Measurements from ENCODE around the gene SYT7.

SYT7 gene

GRCh38 chr11:61579676-61580270 lies 1.1 kb downstream of the SYT7 start:
- DNase-seq = no peak

GRCh38 chr11:61578819-61579675 lies 1.8 kb downstream of the SYT7 start:
- no peak for DNase-seq

- DNase-seq = no peak
Measured at GRCh38 chr11:61577383-61578118, 3.3 kb downstream of the SYT7 start.

GRCh38 chr11:61575886-61576861 lies 4.7 kb downstream of the SYT7 start:
- no peak for DNase-seq

- no peak for DNase-seq
Measured at GRCh38 chr11:61574611-61575010, 6.3 kb downstream of the SYT7 start.

- DNase-seq = no peak
Measured at GRCh38 chr11:61572913-61573312, 8.0 kb downstream of the SYT7 start.

- no peak for DNase-seq
Measured at GRCh38 chr11:61571869-61572268, 9.0 kb downstream of the SYT7 start.

- no peak for DNase-seq
Measured at GRCh38 chr11:61571337-61571736, 9.5 kb downstream of the SYT7 start.

- DNase-seq = no peak
Measured at GRCh38 chr11:61569701-61570100, 11.2 kb downstream of the SYT7 start.

- no peak for DNase-seq
Measured at GRCh38 chr11:61569018-61569417, 11.9 kb downstream of the SYT7 start.

GRCh38 chr11:61567286-61568061 lies 13.4 kb downstream of the SYT7 start:
- no peak for DNase-seq

- no peak for DNase-seq
Measured at GRCh38 chr11:61564936-61565696, 15.8 kb downstream of the SYT7 start.

GRCh38 chr11:61560751-61561150 lies 20.1 kb downstream of the SYT7 start:
- DNase-seq = no peak

GRCh38 chr11:61556621-61557020 lies 24.3 kb downstream of the SYT7 start:
- no peak for DNase-seq

- DNase-seq = no peak
Measured at GRCh38 chr11:61555978-61556377, 24.9 kb downstream of the SYT7 start.

- no peak for DNase-seq
Measured at GRCh38 chr11:61555051-61555969, 25.6 kb downstream of the SYT7 start.

- no peak for DNase-seq
Measured at GRCh38 chr11:61554172-61554988, 26.5 kb downstream of the SYT7 start.

GRCh38 chr11:61553373-61554171 lies 27.3 kb downstream of the SYT7 start:
- no peak for DNase-seq

Measured in NCI-H1436 treated with DMSO at 0.1 percent for 48 hours (cell line).